ENCODE data around the gene ZNF93. TPM values are rescaled to one million over a fixed set of nuclear protein-coding genes. Genes with fewer than 3 reads are reported as not detected.
"Not testable (repeated sequence)": the region's sequence is repeated elsewhere in the genome, so short reads cannot be mapped to it uniquely, and the experiment has no call there.

ZNF93 gene
- 1 to 10 TPM; 6.1 to 7.6 TPM for total RNA-seq

- peak within 1 kb of the TSS; percentile 88 to 89 for H3K27ac ChIP-seq
- no peaks in the 10 kb centered on the region for H3K9me3 ChIP-seq
- intact Hi-C loops (cut with DNase I), result loop anchor here (2.0 kb wide), 1 partner anchor 34 kb away; no protein-coding TSS in a partner anchor
- peak; percentile 97 for DNase-seq (ENCODE audit: low spot score)
- WGBS, result under 1% methylated on average over 35 of the region's 35 CpGs
- H3K27me3 ChIP-seq (replicated peaks; ENCODE audit: insufficient read depth), result no peaks in the 10 kb centered on the region
- peak within 1 kb of the TSS; percentile 43 to 62 for H3K4me3 ChIP-seq
- TF ChIP-seq POLR2A (IDR thresholded peaks at IDR 0.05) (peak; percentile 73), POLR2AphosphoS5 (IDR thresholded peaks at IDR 0.05) (peak; percentile 94)
- TF ChIP-seq, protein P1, sequence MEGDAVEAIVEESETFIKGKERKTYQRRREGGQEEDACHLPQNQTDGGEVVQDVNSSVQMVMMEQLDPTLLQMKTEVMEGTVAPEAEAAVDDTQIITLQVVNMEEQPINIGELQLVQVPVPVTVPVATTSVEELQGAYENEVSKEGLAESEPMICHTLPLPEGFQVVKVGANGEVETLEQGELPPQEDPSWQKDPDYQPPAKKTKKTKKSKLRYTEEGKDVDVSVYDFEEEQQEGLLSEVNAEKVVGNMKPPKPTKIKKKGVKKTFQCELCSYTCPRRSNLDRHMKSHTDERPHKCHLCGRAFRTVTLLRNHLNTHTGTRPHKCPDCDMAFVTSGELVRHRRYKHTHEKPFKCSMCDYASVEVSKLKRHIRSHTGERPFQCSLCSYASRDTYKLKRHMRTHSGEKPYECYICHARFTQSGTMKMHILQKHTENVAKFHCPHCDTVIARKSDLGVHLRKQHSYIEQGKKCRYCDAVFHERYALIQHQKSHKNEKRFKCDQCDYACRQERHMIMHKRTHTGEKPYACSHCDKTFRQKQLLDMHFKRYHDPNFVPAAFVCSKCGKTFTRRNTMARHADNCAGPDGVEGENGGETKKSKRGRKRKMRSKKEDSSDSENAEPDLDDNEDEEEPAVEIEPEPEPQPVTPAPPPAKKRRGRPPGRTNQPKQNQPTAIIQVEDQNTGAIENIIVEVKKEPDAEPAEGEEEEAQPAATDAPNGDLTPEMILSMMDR (IDR thresholded peaks at IDR 0.05), result peak in 1 of 4 experiments; percentile 5
- H3K4me1 ChIP-seq (replicated peaks), result no peaks in the 10 kb centered on the region
- no peaks in the 10 kb centered on the region for H3K36me3 ChIP-seq
These were observed at the start of gene ZNF93 for GRCh38 chr19:19900729-19901444. ZNF93 (plus strand) TSS chr19:19900946; CDS start chr19:19901089, 143 bp downstream.

- H3K27ac ChIP-seq; H3K36me3 ChIP-seq; DNase-seq (ENCODE audit: low spot score); H3K4me3 ChIP-seq; H3K4me1 ChIP-seq (replicated peaks); intact Hi-C loops (cut with DNase I); H3K27me3 ChIP-seq (replicated peaks; ENCODE audit: insufficient read depth); H3K9me3 ChIP-seq: not testable (repeated sequence)
- WGBS, result 79% methylated on average over 2 of the region's 2 CpGs
These were observed 49.0 kb upstream of the ZNF93 start for GRCh38 chr19:19851740-19852139.

GRCh38 chr19:19858751-19859150 is 42.0 kb upstream of the ZNF93 start:
- Histone ChIP-seq H3K4me3 (no peak overlapping the region), H3K36me3 (no peaks in the 10 kb centered on the region), H3K9me3 (no peaks in the 10 kb centered on the region), H3K27ac (no peak overlapping the region), H3K27me3 (replicated peaks; ENCODE audit: insufficient read depth) (no peaks in the 10 kb centered on the region), H3K4me1 (replicated peaks) (no peaks in the 10 kb centered on the region)
- intact Hi-C loops (cut with DNase I), result no loop called here
- WGBS, result 93% methylated on average over 2 of the region's 2 CpGs
- no peak for TF ChIP-seq POLR2AphosphoS5 (IDR thresholded peaks at IDR 0.05)
- no peak for DNase-seq (ENCODE audit: low spot score)

GRCh38 chr19:19860756-19861390 is 39.9 kb upstream of the ZNF93 start:
- no peak for DNase-seq (ENCODE audit: low spot score)
- H3K36me3 ChIP-seq, result no peaks in the 10 kb centered on the region
- no peak overlapping the region for H3K27ac ChIP-seq
- no peaks in the 10 kb centered on the region for H3K4me1 ChIP-seq (replicated peaks)
- WGBS, result 20% methylated on average over 29 of the region's 29 CpGs
- TF ChIP-seq POLR2A (IDR thresholded peaks at IDR 0.05) (no peak), POLR2AphosphoS5 (IDR thresholded peaks at IDR 0.05) (no peak)
- TF ChIP-seq, protein P1 (IDR thresholded peaks at IDR 0.05), result no peak
- H3K27me3 ChIP-seq (replicated peaks; ENCODE audit: insufficient read depth), result no peaks in the 10 kb centered on the region
- intact Hi-C loops (cut with DNase I), result no loop called here
- H3K4me3 ChIP-seq, result no peak overlapping the region
- H3K9me3 ChIP-seq, result no peaks in the 10 kb centered on the region

DNA sequence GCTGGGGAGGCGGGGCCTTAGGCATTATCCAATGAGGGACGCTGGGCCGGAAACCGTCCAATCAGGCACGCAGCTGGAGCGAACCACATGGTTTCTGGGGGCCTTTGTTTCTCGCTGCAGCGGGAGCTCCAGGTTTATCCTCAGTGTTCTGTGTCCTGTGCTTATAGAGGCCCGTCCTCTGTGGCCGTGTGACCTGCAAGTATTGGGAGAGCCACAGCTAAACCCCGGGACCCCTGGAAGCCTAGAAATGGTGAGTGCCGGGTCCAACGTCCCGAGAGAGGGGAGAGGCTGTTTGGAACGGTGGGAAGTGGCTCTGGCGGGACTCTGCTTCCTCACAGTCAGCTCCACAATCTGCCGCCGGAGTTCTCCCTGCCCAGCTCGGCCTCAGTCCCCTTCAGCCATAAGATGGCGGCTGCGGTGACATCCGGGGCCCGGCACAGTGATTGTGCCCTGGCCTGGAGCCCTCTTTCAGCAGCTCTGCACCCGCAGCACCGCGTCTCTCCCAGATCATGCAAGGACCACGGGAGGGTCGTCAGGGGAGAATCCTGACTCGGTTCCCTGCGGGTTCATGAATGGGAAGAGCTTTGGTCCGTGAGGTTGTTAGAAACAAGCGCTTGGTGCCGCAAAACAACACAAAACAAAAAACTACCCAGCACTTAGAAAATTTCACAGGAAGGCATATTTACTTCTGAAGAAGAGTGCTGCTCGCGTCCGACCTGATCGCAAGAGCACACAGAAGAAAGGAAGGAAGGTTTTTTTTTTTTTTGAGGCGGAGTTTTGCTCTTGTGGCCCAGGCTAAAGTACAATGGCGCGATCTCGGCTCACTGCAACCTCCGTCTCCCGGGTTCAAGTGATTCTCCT is 34.8 kb upstream of the ZNF93 start, which contains the start of gene ZNF253:
Gene ZNF253 (plus strand): TSS at position 133 of the 861 bp plus-strand sequence. CDS start 115 bp downstream, at position 248.
- peak; percentile 98 for DNase-seq (ENCODE audit: low spot score)
- Histone ChIP-seq H3K4me1 (replicated peaks) (no peaks in the 10 kb centered on the region), H3K4me3 (peak within 1 kb of the TSS; percentile 59 to 66), H3K27me3 (replicated peaks; ENCODE audit: insufficient read depth) (no peaks in the 10 kb centered on the region), H3K27ac (peak within 1 kb of the TSS; percentile 92 to 95), H3K9me3 (no peaks in the 10 kb centered on the region), H3K36me3 (no peaks in the 10 kb centered on the region)
- under 1% methylated on average over 42 of the region's 43 CpGs for WGBS
- TF ChIP-seq, protein P1 (IDR thresholded peaks at IDR 0.05), result no peak
- TF ChIP-seq POLR2A (IDR thresholded peaks at IDR 0.05) (peak; percentile 83), POLR2AphosphoS5 (IDR thresholded peaks at IDR 0.05) (peak; percentile 92)
- intact Hi-C loops (cut with DNase I), result loop anchor here (2.0 to 5.0 kb wide), 2 partner anchors 35 to 44 kb away; partner anchors contain the start of genes ZNF506 and ZNF93

All from prostate gland (tissue), 2 donors.